Measurements from ENCODE around the gene PHACTR1. TPM values are rescaled to one million over a fixed set of nuclear protein-coding genes. Genes with fewer than 3 reads are reported as not detected.

The PHACTR1 gene
- total and polyA plus RNA-seq, 9 of the 15 experiments (the other 6 are each of a cell fraction or from before 2014, with no cell fraction given) = 11.5 to 32.6 (median 22.0) TPM

GRCh38 chr6:12729467-12729866 is 12.9 kb downstream of the PHACTR1 start:
- no peaks in the 10 kb centered on the region; a peak in 1 of 5 replicates for H3K27me3 ChIP-seq (ENCODE audit: control insufficient read depth in 2 of 2, insufficient read depth in 2 of 2, low read length in 2 of 2)
- H4K20me1 ChIP-seq (replicated peaks; ENCODE audit: control insufficient read depth, insufficient read depth, low read length) = 0 out of 2 replicates have a peak, but pooled peaks cover 3% of the 10 kb centered on the region
- H3K27ac ChIP-seq (ENCODE audit: extremely low read depth, low read depth, low read length) = no peak overlapping the region
- no peaks in the 10 kb centered on the region for H3K36me3 ChIP-seq (ENCODE audit: control insufficient read depth, insufficient read depth, low read length)
- 3% methylated on average over 4 of the region's 4 CpGs for WGBS (ENCODE audit: insufficient coverage, low coverage, missing lambda C conversion rate)
- no peaks in the 10 kb centered on the region for H3K79me2 ChIP-seq (ENCODE audit: control insufficient read depth, insufficient read depth, low read length)
- no peak overlapping the region for H3K4me3 ChIP-seq
- in situ Hi-C loops (cut with MboI) = no loop called here
- no peak overlapping the region for H3K4me2 ChIP-seq (ENCODE audit: insufficient read depth, low read length)
- no peak for DNase-seq (ENCODE audit: extremely low read depth in 1 of 4, low spot score in 3 of 4)
- intact Hi-C loops (cut with micrococcal nuclease) = no loop called here
- no peak overlapping the region for H3K9ac ChIP-seq (ENCODE audit: insufficient read depth in 1 of 2, low read depth in 2 of 2, low read length in 2 of 2)
- ATAC-seq = no peak
- POLR2A ChIA-PET = no interaction called here
- no peaks in the 10 kb centered on the region for H3K9me1 ChIP-seq (ENCODE audit: control insufficient read depth, insufficient read depth, low read length)
- FAIRE-seq = no peak
- TF ChIP-seq BRCA1 (IDR thresholded peaks at IDR 0.05) = no peak
- no peak for TF ChIP-seq BRCA1 (CRISPR knock-in tag; IDR thresholded peaks at IDR 0.05)
- TF ChIP-seq CSDE1 (IDR thresholded peaks at IDR 0.05) = no peak
- no peak for TF ChIP-seq ZBTB17 (CRISPR knock-in tag; IDR thresholded peaks at IDR 0.05)
- no peak for TF ChIP-seq SUPT5H (IDR thresholded peaks at IDR 0.05)
- no peak for TF ChIP-seq SMARCB1 (IDR thresholded peaks at IDR 0.05; ENCODE audit: insufficient read length, low read depth)
- no peak for TF ChIP-seq XRCC3 (IDR thresholded peaks at IDR 0.05)
- no peak for TF ChIP-seq E4F1 (CRISPR knock-in tag; IDR thresholded peaks at IDR 0.05; ENCODE audit: borderline replicate concordance)
- no peak for TF ChIP-seq SREBF2 (CRISPR knock-in tag; IDR thresholded peaks at IDR 0.05)
- no peak for TF ChIP-seq PHF20 (IDR thresholded peaks at IDR 0.05; ENCODE audit: partially characterized antibody)
- TF ChIP-seq TARDBP (IDR thresholded peaks at IDR 0.05) = no peak
- TF ChIP-seq MITF (IDR thresholded peaks at IDR 0.05) = no peak
- no peak for TF ChIP-seq AFF4 (CRISPR knock-in tag; IDR thresholded peaks at IDR 0.05)
- no peak for TF ChIP-seq SNIP1 (IDR thresholded peaks at IDR 0.05; ENCODE audit: low read depth)
- no peak for TF ChIP-seq TEAD1 (CRISPR knock-in tag; IDR thresholded peaks at IDR 0.05)
- no peak for TF ChIP-seq ZFP30 (CRISPR knock-in tag; IDR thresholded peaks at IDR 0.05; ENCODE audit: borderline replicate concordance)
- no peak overlapping the region for H2AFZ ChIP-seq (ENCODE audit: low read depth, low read length)
- no peaks in the 10 kb centered on the region for H3K4me1 ChIP-seq (replicated peaks in 1 of 2; ENCODE audit: control insufficient read depth in 2 of 2, insufficient read depth in 2 of 2, low read length in 2 of 2)
- CTCF ChIA-PET (ENCODE audit: low intra/inter-chr PET ratio) = no interaction called here
- H3K9me3 ChIP-seq (replicated peaks; ENCODE audit: control insufficient read depth, insufficient read depth, low read depth, low read length) = no peaks in the 10 kb centered on the region
- BruUV-seq (replicated peaks) = no TSS peak
